Stimulated activated CD4-positive, alpha-beta T cell treated with anti-CD3 and anti-CD28 coated beads, Interleukin-15, amount 100 ng/mL, for 1 hour (primary cell): ENCODE data around the gene DKK1.

Experiments
- DNase-seq, 2 donors: peaks; one replicate each; pipeline ENCODE4 v3.0.0-alpha.2; 2020; ENCODE audit warnings: low read depth in 1 of 2, low spot score in 1 of 2

DKK1 gene

GRCh38 chr10:52316500-52316899, 2.4 kb downstream of the DKK1 start:
- no peak for DNase-seq

DNA sequence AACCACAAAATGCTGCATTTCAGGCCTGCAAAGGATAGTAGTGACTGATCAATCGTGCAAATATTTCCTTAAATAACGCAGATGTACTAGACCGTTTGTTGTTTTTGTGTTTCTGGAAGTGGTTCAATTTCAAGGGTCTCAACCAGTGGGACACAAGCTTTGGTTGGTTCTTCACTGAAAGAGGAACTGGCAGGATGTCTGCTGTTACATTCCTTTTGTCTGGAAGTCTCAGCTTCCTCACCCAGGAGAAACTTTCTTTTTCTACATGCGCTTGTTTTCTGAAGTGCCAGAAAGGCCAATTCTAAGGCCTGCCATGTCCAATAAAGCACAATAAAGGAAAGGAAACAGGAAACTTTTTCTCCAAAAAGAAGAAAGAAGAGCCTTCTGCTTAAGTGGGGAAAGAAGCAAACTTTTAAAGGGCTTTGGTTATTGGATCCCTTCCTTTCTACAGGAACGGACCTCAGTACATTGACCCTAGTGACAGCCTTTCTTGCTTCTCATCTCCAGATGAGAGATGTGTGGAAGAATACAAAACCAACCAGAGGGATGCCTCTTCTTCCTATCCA, 4.1 kb downstream of the DKK1 start:
- no peak for DNase-seq

DNA sequence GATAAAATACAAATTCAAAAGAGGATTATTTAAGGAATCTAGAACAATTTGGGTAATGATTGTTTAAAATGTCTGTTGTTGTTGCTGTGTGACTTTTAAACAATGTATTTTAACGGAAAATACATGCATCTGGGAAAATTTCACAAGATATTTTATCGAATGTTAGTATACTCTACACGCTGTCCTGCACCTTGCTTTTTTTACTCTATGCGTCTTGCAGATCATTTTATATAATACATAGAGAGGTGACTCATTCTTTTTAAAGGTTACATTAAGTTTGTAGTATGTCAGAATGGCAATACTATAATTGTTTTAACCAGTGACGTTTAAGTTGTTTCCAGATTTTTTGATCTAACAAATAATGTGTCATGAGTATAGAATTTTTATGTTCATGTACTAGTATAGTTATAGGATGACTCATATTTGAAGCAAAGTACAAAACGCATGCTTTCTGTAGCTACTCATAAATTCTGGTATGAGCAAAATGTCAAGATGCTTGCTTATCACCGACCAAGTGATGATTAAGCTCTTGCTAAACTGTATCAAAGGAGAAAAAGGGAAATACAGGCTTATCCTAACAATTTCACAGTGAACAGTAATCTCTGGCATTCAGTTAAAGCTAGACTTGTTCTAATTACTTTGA, 4.9 kb downstream of the DKK1 start:
- DNase-seq, result no peak

DNA sequence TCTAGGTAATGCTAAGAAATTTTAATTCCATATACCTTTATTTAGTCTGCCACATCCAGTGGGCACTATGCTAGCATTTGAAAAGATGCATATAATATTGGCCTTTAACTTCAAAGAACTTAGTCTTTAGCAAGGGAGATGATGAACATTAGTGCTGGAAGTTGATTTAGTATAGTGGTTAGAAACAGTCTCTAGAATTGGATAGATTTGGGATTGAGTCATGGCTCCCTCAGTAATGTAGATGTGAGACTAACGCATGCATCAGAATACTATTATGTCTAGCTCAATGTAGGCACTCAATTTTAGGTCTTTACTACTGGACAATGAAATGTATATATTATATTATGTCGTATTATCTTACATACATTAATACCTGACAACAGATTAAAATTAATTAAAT, 5.8 kb downstream of the DKK1 start:
- DNase-seq, result no peak

DNA sequence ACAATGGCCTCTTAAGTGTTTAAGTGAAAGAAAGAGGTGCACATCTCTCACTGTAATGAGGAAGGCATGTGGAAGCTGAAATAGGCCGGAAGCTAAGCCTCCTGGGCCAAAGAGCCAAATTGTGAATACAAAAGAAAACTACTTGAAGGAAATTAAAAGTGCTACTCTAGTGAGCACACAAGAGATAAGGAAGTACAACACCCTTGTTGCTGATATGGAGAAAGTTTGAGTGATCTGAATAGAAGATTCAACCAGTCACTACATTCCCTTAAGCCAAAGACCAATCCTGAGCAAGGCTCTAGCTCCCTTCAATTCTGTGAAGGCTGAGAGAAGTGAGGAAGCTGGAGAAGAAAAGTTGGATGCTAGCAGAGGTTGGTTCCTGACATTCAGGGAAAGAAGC, 8.2 kb downstream of the DKK1 start:
- no peak for DNase-seq

- DNase-seq, result no peak
Observed at GRCh38 chr10:52322936-52323335, 8.9 kb downstream of the DKK1 start.

GRCh38 chr10:52326382-52326781, 12.3 kb downstream of the DKK1 start:
- no peak for DNase-seq

DNA sequence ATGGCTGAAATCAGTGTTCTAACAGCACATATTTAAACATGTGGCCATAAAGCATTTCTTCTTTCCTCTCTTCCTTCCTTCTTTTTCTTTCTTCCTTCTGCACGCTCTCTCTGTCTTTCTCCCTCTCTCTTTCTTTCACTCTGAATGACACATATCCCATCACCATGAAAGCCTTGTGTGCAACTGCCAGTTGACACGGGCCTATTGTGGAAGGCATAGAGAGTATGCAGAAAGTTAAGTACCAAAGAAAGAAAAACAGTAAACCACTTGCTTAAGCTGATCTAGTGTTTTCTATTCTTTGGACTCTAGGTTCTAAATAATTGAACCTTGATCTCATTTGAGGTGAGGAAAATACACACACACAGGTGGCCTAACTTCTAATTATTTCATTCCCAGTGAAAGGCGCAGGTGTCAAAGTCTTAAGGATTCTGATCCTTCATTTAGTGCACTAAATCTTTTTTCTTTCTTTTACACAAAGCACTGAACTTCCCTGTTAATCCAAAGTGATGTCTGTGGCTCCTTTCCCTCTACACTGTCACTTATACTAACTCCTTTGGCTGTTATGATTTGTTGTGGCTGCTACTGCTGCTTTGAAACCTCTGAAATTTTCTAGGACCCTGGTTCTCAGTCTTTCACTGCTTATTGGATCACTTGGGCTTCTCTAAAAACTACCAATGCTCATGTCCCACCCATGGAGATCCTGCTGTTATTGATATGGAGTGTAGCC, 17.7 kb downstream of the DKK1 start:
- DNase-seq, result no peak

- no peak for DNase-seq
Observed at GRCh38 chr10:52332815-52333214, 18.7 kb downstream of the DKK1 start.

DNA sequence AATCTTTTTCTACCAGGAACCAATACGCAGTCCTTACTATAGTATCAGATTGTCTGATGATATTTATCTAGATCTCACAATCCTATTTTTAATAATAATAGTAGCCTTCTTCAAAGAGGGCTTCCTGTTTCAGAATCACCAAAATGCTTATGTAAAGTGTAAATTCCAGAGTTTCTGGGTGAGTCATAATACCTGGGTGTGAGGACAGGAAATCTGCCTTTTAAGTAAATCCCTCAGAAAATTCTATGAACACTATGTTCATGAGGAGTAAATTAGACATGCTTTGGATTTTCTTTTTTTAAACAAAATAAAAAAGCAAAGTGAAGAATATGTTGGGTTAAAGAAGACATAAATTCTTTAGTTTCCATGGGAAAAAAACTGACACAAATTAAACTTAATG, 20.5 kb downstream of the DKK1 start:
- DNase-seq, result no peak

DNA sequence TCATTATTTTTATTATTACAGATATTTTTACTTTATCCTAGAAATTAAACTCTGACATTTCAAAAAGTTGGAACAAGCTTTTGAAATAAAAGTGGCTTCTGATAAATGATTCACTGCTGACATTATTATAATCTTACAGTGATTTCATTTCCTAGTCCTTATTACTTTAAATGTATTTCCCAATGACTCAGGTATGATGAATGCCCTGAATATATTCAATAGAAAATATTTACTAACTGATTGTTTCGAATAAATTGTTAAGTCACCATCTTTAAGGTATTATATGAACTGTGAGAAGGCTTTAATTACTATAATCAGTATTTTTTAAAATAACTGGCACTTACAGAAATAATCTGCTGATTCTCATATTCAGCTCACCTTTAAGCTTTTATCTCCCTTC, 21.6 kb downstream of the DKK1 start:
- DNase-seq, result no peak

DNA sequence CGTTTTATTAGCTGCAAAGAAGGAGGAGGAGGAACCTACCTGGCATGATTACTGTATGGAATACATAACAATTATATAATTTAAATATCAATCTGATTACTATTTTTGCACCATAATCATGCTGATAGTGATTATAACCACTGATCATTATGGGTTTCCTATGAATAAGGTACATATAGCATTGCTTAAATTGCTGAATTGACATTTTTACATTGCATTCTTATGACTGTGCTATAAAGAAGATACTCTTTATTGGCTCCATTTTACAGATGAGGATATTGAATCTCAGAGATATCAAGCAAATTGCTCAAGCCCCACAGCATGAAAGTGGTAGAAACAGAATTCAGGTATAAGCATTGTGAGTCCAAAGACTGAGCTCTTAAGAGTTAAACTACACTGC, 23.1 kb downstream of the DKK1 start:
- DNase-seq, result no peak

DNA sequence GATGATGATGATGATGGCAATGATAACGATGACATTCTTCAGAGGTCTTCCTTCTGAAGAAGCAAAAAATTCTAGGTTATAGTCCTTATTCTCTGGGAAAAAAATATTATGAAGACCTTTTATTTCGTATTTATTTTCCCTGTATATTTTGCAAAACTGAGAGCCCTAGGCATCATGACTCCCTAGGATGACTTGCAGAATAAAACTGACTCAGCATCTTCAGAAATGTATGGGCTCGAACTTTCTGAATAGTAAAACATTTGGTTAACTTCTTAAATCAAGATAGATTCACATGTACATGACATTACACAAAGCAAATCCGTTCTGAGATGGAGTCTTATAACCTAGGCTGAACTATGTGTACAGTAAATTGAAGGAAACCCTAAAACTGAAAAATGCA, 29.4 kb downstream of the DKK1 start:
- no peak for DNase-seq

DNA sequence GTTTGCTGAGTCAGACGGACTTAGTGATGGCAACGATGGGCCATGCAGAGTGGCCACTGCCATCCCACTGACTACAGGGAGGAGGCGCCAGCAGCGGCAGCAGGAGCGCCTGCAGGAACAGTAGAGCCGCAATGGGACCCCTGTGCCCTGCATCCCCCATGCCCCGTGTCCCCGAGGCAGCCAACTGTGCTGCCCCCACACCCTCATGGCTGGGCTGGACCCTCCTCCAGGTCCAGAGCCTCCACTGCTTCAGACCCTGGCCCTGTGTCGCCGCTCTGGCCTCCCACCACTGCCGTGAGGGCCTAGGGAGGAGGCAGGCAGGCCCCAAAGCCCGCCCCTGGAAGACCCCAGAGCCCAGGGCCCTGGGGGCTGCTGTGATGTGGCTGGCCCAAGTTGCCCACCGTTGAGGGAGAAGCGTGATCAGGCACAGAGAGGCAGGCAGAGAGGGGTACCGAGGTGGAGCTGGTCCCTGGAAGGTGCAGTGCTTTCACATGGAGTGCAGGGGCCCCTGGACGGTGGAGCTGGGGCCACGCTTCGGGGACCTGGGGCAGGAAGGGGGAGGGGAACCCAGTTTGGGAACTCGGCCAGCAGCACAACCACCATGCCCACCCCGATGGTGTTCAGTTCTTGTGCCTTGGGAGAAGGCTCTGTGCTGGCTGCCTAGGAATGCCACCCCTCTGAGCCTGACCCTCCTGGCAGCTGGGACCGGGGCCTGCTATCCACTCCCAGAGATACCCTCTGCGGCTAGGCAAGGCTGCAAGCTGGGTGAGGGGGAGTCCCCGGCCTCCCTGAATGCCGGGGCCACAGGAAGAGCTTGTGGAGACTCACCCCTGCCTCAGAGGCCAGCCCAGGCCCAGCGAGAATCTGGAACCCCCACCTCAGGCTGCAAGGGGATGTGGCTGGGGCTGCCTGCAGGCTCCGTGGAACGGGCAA, 32.6 kb downstream of the DKK1 start:
- no peak for DNase-seq

- no peak for DNase-seq
Observed at GRCh38 chr10:52347327-52347667, 33.2 kb downstream of the DKK1 start.

DNA sequence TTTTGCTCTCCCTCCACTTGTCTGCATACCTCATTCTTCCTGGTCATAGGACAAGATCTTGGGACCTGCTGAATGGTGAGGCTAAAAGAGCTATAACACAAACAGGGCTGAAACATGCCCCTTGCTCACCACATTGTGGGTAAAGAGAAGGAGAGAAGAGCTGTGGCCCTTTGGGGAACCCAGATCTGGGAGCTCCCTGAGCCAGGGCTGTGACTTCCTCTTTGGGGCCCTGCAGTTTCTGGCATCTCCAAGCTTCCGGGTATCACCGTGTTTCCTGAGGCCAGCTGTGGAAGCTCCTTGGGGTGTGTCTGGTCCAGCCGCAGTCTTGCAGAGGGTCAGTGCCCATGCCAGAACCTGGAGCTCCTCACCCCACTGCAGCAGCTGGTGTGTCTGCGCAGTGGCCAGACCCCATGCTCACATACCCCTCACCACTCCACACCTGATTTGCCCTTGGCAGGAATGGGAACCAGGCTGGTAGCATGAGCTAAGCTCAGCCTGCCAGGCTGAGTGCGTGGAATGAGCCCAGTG, 34.0 kb downstream of the DKK1 start:
- DNase-seq, result no peak

DNA sequence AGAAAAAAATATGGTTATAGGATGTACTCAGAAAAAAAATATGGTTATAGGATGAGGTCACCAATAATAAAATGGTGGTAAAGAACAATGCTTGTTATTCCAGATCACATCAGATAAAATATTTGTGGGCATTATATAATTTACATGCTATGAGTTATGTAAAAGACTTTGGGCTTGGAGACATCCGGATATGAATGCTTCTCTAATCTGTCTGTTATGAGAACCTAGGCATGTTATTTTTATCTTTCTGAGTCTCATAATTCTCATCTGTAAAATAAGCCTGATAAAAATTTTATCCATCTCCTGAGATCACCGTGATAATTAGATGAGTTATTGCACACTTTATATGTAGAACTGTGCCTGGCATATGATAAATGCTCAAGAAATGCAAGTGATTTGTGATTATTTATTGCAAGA, 37.8 kb downstream of the DKK1 start:
- no peak for DNase-seq

DNA sequence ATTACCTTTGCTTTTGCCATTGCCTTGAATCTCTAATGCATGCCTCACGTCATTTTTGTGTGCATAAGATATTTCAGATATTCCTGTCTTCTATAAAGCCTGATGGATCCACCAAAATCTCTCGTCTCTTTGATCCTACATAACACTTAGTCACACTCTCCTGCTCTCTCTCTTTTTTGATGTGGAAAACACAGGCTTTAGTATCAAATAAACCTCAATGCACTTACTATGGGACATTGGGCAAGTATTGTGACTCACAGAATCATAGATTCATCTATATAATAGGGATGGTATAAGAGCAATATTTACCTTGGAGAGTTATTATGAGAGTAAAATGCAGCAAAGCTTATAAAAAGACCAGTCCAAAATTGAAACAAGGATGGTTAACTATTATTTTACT, 39.1 kb downstream of the DKK1 start:
- no peak for DNase-seq

DNA sequence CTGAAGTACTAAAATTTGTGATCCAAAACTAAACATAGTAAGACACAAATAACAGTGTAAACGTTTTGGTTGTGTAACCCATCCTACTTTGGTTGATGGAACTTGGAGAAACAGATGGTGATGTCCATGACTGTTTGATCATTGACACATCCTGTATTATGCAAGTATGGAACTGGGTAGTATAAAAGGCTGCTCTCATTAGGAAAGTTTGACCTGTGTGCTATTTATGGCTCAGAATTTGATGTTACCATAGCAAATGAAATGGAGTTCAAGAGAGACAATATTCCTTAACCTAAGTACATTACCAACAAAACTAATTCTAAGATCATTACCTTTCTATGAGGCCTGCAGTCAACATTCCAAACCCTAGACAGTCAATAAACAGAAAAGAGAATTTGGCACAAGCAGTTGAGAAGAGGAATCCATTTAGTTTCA, 39.9 kb downstream of the DKK1 start:
- DNase-seq, result no peak

DNA sequence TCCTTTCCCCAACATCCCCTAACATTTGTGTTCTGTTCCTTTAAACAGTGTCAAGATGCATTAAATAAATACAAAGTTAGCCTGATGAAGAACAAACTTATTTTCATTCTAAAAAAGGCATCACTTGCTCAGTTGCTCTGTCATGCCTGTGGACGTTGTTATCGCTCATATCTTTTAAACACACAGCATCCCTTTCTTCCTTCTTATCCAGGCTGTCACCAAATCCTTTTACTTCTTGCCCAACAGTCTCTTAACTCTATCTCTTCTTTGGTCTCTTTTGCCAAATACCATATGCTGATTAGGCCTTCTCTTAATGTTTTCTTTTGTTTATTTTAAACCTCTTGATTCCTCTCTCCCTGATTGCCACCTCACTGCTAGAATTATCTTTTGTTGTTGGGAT, 43.9 kb downstream of the DKK1 start:
- DNase-seq, result no peak

- no peak for DNase-seq
Observed at GRCh38 chr10:52359441-52359840, 45.4 kb downstream of the DKK1 start.
